Activated naive CD4-positive, alpha-beta T cell (primary cell): ENCODE measurements around the gene SCAND1.
"Not testable (repeated sequence)": the region's sequence is repeated elsewhere in the genome, so short reads cannot be mapped to it uniquely, and the experiment has no call there.

ENCODE experiments used
- DNase-seq, 4 experiments: peaks; one replicate each; lab custom pipeline; 2025; lab: John Stamatoyannopoulos, UW

The SCAND1 gene

GRCh38 chr20:35954200-35954906, at the start of gene SCAND1:
Gene SCAND1, minus strand, starts transcription at chr20:35954502. Its CDS starts 218 bp downstream, at chr20:35954284.
- peak; percentile 91 to 95 (median 92) for DNase-seq

GRCh38 chr20:36004045-36004444, 49.7 kb upstream of the SCAND1 start:
- no peak for DNase-seq

- DNase-seq = no peak
Observed at GRCh38 chr20:36002855-36003254, 48.6 kb upstream of the SCAND1 start.

- not testable (repeated sequence) for DNase-seq
Observed at GRCh38 chr20:36001331-36001730, 47.0 kb upstream of the SCAND1 start.

- not testable (repeated sequence) for DNase-seq
Observed at GRCh38 chr20:35996492-35996891, 42.2 kb upstream of the SCAND1 start.

- peak; percentile 50 to 84 (median 68) for DNase-seq
Observed at GRCh38 chr20:35994994-35995453, 40.7 kb upstream of the SCAND1 start.

- DNase-seq = peak in 2 of 4 experiments; percentile 13 to 26
Observed at GRCh38 chr20:35992713-35993335, 38.5 kb upstream of the SCAND1 start.

GRCh38 chr20:35991142-35991771, 37.0 kb upstream of the SCAND1 start:
- peak in 1 of 4 experiments; percentile 1 for DNase-seq

GRCh38 chr20:35988910-35989463, 34.7 kb upstream of the SCAND1 start:
- no peak for DNase-seq

- DNase-seq = no peak
Observed at GRCh38 chr20:35985806-35986205, 31.5 kb upstream of the SCAND1 start.

- DNase-seq = no peak
Observed at GRCh38 chr20:35984382-35984781, 30.1 kb upstream of the SCAND1 start.

GRCh38 chr20:35981969-35982368, 27.7 kb upstream of the SCAND1 start:
- no peak for DNase-seq

- no peak for DNase-seq
Observed at GRCh38 chr20:35979544-35979943, 25.2 kb upstream of the SCAND1 start.

- DNase-seq = no peak
Observed at GRCh38 chr20:35978041-35978513, 23.8 kb upstream of the SCAND1 start.

- no peak for DNase-seq
Observed at GRCh38 chr20:35975576-35976373, 21.5 kb upstream of the SCAND1 start.

GRCh38 chr20:35974256-35974655, 20.0 kb upstream of the SCAND1 start:
- no peak for DNase-seq

- DNase-seq = no peak
Observed at GRCh38 chr20:35972462-35972861, 18.2 kb upstream of the SCAND1 start.

GRCh38 chr20:35971981-35972380, 17.7 kb upstream of the SCAND1 start:
- no peak for DNase-seq

- no peak for DNase-seq
Observed at GRCh38 chr20:35968930-35969329, 14.6 kb upstream of the SCAND1 start.

- DNase-seq = no peak
Observed at GRCh38 chr20:35967979-35968640, 13.8 kb upstream of the SCAND1 start, which contains the start of gene CNBD2. Gene CNBD2, plus strand, starts transcription at chr20:35968590. Its CDS starts 173 bp downstream, at chr20:35968763.

GRCh38 chr20:35963878-35964277, 9.6 kb upstream of the SCAND1 start:
- DNase-seq = no peak
